ENCODE data around the gene NLGN2. TPM values are rescaled to one million over a fixed set of nuclear protein-coding genes. Genes with fewer than 3 reads are reported as not detected.

NLGN2 gene
- total and polyA plus RNA-seq, 4 donors: 5.0 to 15.2 (median 8.2) TPM

DNA sequence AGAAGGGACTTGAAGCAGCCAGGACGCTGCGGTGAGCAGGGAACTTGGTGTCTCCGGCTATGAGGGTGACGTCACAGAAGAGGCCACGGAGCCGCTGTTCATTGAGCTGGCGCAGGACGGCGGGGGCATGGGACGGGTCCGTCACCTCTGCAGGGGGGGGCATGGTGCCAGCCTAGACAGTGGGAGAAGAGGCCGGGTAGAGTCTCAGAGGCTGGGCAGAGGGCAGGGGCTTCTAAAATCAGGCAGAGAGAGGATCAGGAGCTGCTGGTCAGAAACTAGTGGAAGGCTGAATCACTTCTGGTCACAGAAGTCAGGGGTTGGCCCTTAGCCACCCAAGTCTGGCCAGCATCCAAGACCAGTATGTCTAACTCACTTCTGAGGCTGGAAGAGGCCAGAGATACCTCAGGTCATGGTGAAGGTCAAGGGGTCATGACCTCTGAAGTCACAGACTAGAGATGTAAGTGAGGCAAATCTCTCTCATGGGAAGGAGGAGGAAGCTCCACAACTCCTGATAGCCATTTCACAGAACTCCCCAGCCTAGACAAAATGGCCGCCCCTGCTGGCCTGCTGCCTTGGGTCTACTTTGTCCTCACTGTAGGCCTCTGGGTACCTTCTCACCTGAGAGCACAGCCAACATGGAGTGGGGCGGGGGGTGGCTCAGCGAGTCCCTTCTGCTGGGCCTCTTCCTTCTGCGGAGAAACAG, 59.1 kb downstream of the NLGN2 start:
- DNase-seq: no peak
- Histone ChIP-seq H3K36me3 (ENCODE audit: control insufficient read depth in 4 of 4, insufficient read depth in 4 of 4, low read length in 4 of 4) (peaks cover 0 to 40% (median 14%) of the 10 kb centered on the region in 4 donors), H3K27ac (ENCODE audit: low read depth in 1 of 2, low read length in 1 of 2) (peak overlapping the region; percentile 59 to 82), H3K9me3 (ENCODE audit: control insufficient read depth in 4 of 4, insufficient read depth in 3 of 4, low read length in 3 of 4) (no peaks in the 10 kb centered on the region), H3K27me3 (ENCODE audit: control insufficient read depth in 3 of 3, insufficient read depth in 3 of 3, low read length in 2 of 3) (no peaks in the 10 kb centered on the region), H3K4me3 (no peak overlapping the region), H3K9ac (ENCODE audit: insufficient read depth in 1 of 2, low read length in 2 of 2) (no peak overlapping the region), H3K4me1 (ENCODE audit: control insufficient read depth in 5 of 5, insufficient read depth in 5 of 5, low read length in 5 of 5) (peaks cover 0 to 13% (median 4%) of the 10 kb centered on the region in 5 donors)
- WGBS, 2 donors: 58 to 67% methylated on average over 16 of the region's 16 CpGs
- no peak for ATAC-seq (ENCODE audit: insufficient read depth, low FRiP score)
- TF ChIP-seq, protein P1, sequence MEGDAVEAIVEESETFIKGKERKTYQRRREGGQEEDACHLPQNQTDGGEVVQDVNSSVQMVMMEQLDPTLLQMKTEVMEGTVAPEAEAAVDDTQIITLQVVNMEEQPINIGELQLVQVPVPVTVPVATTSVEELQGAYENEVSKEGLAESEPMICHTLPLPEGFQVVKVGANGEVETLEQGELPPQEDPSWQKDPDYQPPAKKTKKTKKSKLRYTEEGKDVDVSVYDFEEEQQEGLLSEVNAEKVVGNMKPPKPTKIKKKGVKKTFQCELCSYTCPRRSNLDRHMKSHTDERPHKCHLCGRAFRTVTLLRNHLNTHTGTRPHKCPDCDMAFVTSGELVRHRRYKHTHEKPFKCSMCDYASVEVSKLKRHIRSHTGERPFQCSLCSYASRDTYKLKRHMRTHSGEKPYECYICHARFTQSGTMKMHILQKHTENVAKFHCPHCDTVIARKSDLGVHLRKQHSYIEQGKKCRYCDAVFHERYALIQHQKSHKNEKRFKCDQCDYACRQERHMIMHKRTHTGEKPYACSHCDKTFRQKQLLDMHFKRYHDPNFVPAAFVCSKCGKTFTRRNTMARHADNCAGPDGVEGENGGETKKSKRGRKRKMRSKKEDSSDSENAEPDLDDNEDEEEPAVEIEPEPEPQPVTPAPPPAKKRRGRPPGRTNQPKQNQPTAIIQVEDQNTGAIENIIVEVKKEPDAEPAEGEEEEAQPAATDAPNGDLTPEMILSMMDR (IDR thresholded peaks at IDR 0.05; ENCODE audit: control extremely low read depth, extremely low read depth): no peak

DNA sequence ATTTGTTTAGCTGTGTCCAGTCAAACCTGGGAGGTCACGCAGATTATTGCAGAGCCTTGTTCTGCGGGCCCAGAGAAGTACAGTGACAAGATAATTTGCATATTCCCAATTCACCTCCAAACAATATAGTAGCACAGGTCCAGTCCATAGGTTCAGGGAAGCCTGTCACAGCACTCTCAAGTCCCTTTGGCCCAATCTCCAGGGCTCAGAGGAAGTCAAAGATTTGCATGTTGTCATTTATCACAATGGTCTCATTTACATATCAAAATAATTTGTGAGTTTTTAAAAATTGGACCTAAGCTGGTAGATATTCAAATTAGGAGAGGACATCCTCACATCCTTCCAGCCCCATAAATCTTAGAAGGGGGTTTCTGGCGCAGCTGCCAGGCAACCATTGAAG, 59.9 kb downstream of the NLGN2 start:
- DNase-seq: no peak
- 85 to 89% methylated on average over 3 of the region's 3 CpGs for WGBS, 2 donors
- peaks cover 0 to 32% (median 11%) of the 10 kb centered on the region in 4 donors for H3K36me3 ChIP-seq (ENCODE audit: control insufficient read depth in 4 of 4, insufficient read depth in 4 of 4, low read length in 4 of 4)
- no peak for ATAC-seq (ENCODE audit: insufficient read depth, low FRiP score)
- peak overlapping the region; percentile 59 to 82 for H3K27ac ChIP-seq (ENCODE audit: low read depth in 1 of 2, low read length in 1 of 2)
- peaks cover 0 to 13% (median 4%) of the 10 kb centered on the region in 5 donors for H3K4me1 ChIP-seq (ENCODE audit: control insufficient read depth in 5 of 5, insufficient read depth in 5 of 5, low read length in 5 of 5)
- TF ChIP-seq, protein P1 (IDR thresholded peaks at IDR 0.05; ENCODE audit: control extremely low read depth, extremely low read depth): no peak
- no peak overlapping the region for H3K4me3 ChIP-seq
- H3K9ac ChIP-seq (ENCODE audit: insufficient read depth in 1 of 2, low read length in 2 of 2): no peak overlapping the region
- H3K27me3 ChIP-seq (ENCODE audit: control insufficient read depth in 3 of 3, insufficient read depth in 3 of 3, low read length in 2 of 3): no peaks in the 10 kb centered on the region
- H3K9me3 ChIP-seq (ENCODE audit: control insufficient read depth in 4 of 4, insufficient read depth in 3 of 4, low read length in 3 of 4): no peaks in the 10 kb centered on the region

DNA sequence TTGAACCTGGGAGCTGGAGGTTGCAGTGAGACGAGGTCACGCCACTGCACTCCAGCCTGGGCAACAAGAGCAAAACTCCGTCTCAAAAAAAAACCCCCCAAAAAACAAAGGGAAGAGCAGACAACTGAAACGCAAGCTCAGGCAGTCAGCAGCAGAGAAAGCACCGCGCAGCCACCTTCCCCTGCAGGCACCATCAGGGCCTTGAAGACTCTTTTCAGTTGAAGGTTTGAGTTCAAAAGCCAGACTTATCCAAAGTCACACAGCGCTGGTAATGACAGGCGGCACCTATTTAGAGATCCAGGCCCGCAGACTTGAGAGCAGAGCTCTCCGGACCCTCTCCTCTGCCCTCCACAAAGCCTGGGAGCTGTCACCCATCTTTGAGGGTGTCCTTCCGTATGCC, 60.6 kb downstream of the NLGN2 start:
- no peaks in the 10 kb centered on the region for H3K9me3 ChIP-seq (ENCODE audit: control insufficient read depth in 4 of 4, insufficient read depth in 3 of 4, low read length in 3 of 4)
- TF ChIP-seq, protein P1 (IDR thresholded peaks at IDR 0.05; ENCODE audit: control extremely low read depth, extremely low read depth): no peak
- H3K27ac ChIP-seq (ENCODE audit: low read depth in 1 of 2, low read length in 1 of 2): no peak overlapping the region
- 94 to 97% methylated on average over 11 of the region's 11 CpGs for WGBS, 2 donors
- no peak overlapping the region for H3K9ac ChIP-seq (ENCODE audit: insufficient read depth in 1 of 2, low read length in 2 of 2)
- peaks cover 0 to 13% (median 4%) of the 10 kb centered on the region in 5 donors for H3K4me1 ChIP-seq (ENCODE audit: control insufficient read depth in 5 of 5, insufficient read depth in 5 of 5, low read length in 5 of 5)
- no peak for ATAC-seq (ENCODE audit: insufficient read depth, low FRiP score)
- no peaks in the 10 kb centered on the region for H3K27me3 ChIP-seq (ENCODE audit: control insufficient read depth in 3 of 3, insufficient read depth in 3 of 3, low read length in 2 of 3)
- DNase-seq: no peak
- peaks cover 0 to 25% (median 10%) of the 10 kb centered on the region in 4 donors for H3K36me3 ChIP-seq (ENCODE audit: control insufficient read depth in 4 of 4, insufficient read depth in 4 of 4, low read length in 4 of 4)
- H3K4me3 ChIP-seq: no peak overlapping the region
